IMR-90 (cell line): Measurements from ENCODE around the gene CFAP119. TPM values are rescaled to one million over a fixed set of nuclear protein-coding genes. Genes with fewer than 3 reads are reported as not detected.

Source experiments
- ATAC-seq: fragments of 200-7000 bp; cut with Tn5 transposase; 2 replicates; pipeline ENCODE4 v1.9.1; 2020; ENCODE audit warnings: low read depth, mild to moderate bottlenecking, moderate library complexity
- BruUV-seq: library from RNA; stranded (reverse); fragments of 400-500 nt; replicated peaks from 2 replicates; lab custom pipeline; 2021; lab: Mats Ljungman, UMichigan
- CTCF ChIA-PET: fragments of 300-600 bp; formaldehyde crosslinking; extraction: SDS; loops from one replicate; lab custom pipeline; 2021; ENCODE audit warnings: antibody characterized with exemption; lab: Yijun Ruan, JAX
- POLR2A ChIA-PET: fragments of 300-600 bp; sonication (Branson Sonifier 250); formaldehyde crosslinking; loops from one replicate; lab custom pipeline; 2022; ENCODE audit warnings: antibody characterized with exemption; ENCODE audit not compliant: unreplicated experiment; lab: Charles Lee
- DNase-seq: peaks from one replicate; pipeline ENCODE4 v3.0.0; 2013
- H2AFZ ChIP-seq: replicated peaks from 2 replicates; pipeline ENCODE3; 2013; ENCODE audit warnings: low read length, mild to moderate bottlenecking; ENCODE audit not compliant: poor library complexity
- H2AK5ac ChIP-seq: 2 replicates; pipeline ENCODE4 v1.6.1; 2013; ENCODE audit warnings: low read depth, low read length, inconsistent platforms
- H2AK9ac ChIP-seq: replicated peaks from 2 replicates; pipeline ENCODE3; 2013; ENCODE audit warnings: mild to moderate bottlenecking, low read depth, low read length, moderate library complexity; ENCODE audit not compliant: poor library complexity
- H2BK120ac ChIP-seq: 2 replicates; pipeline ENCODE4 v1.6.1; 2013; ENCODE audit warnings: low read depth, low read length, inconsistent platforms
- H2BK15ac ChIP-seq: 3 replicates; pipeline ENCODE4 v1.6.1; 2013; ENCODE audit warnings: low read depth, low read length, inconsistent platforms
- H2BK20ac ChIP-seq: 2 replicates; pipeline ENCODE4 v1.6.1; 2013; ENCODE audit warnings: low read depth, mild to moderate bottlenecking, inconsistent platforms, low read length, moderate library complexity
- H2BK5ac ChIP-seq: 2 replicates; pipeline ENCODE4 v1.6.1; 2013; ENCODE audit warnings: mild to moderate bottlenecking, low read depth, low read length, inconsistent platforms; ENCODE audit not compliant: poor library complexity, severe bottlenecking
- H3K14ac ChIP-seq: replicated peaks from 2 replicates; pipeline ENCODE4 v1.6.1; 2013; ENCODE audit warnings: low read depth, low read length, inconsistent platforms
- H3K18ac ChIP-seq: 2 replicates; pipeline ENCODE4 v1.6.1; 2013; ENCODE audit warnings: low read depth, low read length, control low read depth
- H3K23ac ChIP-seq: 2 replicates; pipeline ENCODE4 v1.6.1; 2013; ENCODE audit warnings: low read depth, low read length, inconsistent platforms
- H3K27ac ChIP-seq: 2 replicates; pipeline ENCODE4 v1.5.1; 2013; ENCODE audit warnings: mild to moderate bottlenecking, control low read depth, low read length; ENCODE audit not compliant: insufficient read depth
- H3K27me3 ChIP-seq: 2 replicates; pipeline ENCODE4 v1.6.1; 2013; ENCODE audit warnings: low read length; ENCODE audit not compliant: control insufficient read depth, insufficient read depth
- H3K36me3 ChIP-seq: 2 replicates; pipeline ENCODE4 v1.6.1; 2013; ENCODE audit warnings: low read length, mixed read lengths; ENCODE audit not compliant: control insufficient read depth, insufficient read depth
- H3K4ac ChIP-seq: 2 replicates; pipeline ENCODE4 v1.6.1; 2013; ENCODE audit warnings: low read depth, low read length, inconsistent platforms
- H3K4me1 ChIP-seq: 2 replicates; pipeline ENCODE4 v1.6.1; 2013; ENCODE audit warnings: low read length, mixed read lengths; ENCODE audit not compliant: control insufficient read depth, insufficient read depth
- H3K4me2 ChIP-seq: 2 replicates; pipeline ENCODE4 v1.6.1; 2013; ENCODE audit warnings: low read depth, mild to moderate bottlenecking, control low read depth, low read length, moderate library complexity
- H3K4me3 ChIP-seq: 2 replicates; pipeline ENCODE4 v1.5.1; 2013; ENCODE audit warnings: low read depth, mild to moderate bottlenecking, control low read depth, low read length, moderate library complexity; ENCODE audit not compliant: insufficient read depth
- H3K56ac ChIP-seq: 2 replicates; pipeline ENCODE4 v1.6.1; 2013; ENCODE audit warnings: low read length, inconsistent platforms; ENCODE audit not compliant: insufficient read depth; ENCODE audit errors: extremely low read depth
- H3K79me1 ChIP-seq, 2 experiments: 2 replicates each; pipeline ENCODE4 v1.6.1; 2013; ENCODE audit warnings: low read length in 2 of 2, inconsistent platforms in 1 of 2, low read depth in 1 of 2
- H3K9ac ChIP-seq: 2 replicates; pipeline ENCODE4 v1.6.1; 2013; ENCODE audit warnings: low read depth, low read length, control low read depth
- H3K9me1 ChIP-seq: 2 replicates; pipeline ENCODE4 v1.6.1; 2013; ENCODE audit warnings: low read length, inconsistent platforms; ENCODE audit not compliant: insufficient read depth
- H3K9me3 ChIP-seq: 2 replicates; pipeline ENCODE4 v1.6.1; 2013; ENCODE audit warnings: low read length; ENCODE audit not compliant: control insufficient read depth, insufficient read depth
- H4K20me1 ChIP-seq: 2 replicates; pipeline ENCODE4 v1.6.1; 2013; ENCODE audit warnings: low read length, inconsistent platforms; ENCODE audit not compliant: insufficient read depth
- H4K5ac ChIP-seq: 2 replicates; pipeline ENCODE4 v1.6.1; 2013; ENCODE audit warnings: mild to moderate bottlenecking, low read depth, low read length, control low read depth
- H4K8ac ChIP-seq, 2 experiments: 2 replicates each; pipeline ENCODE4 v1.6.1; 2013; ENCODE audit warnings: low read depth in 2 of 2, low read length in 2 of 2, control low read depth in 1 of 2, inconsistent platforms in 1 of 2
- H4K91ac ChIP-seq: 2 replicates; pipeline ENCODE4 v1.6.1; 2013; ENCODE audit warnings: low read depth, low read length, inconsistent platforms; ENCODE audit not compliant: insufficient read depth
- BHLHE40 ChIP-seq: fragments of 150-350 bp; IDR thresholded peaks from 2 replicates; pipeline ENCODE4 v1.6.1; 2016; ENCODE audit warnings: mild to moderate bottlenecking, low read depth, low read length
- CEBPB ChIP-seq: IDR thresholded peaks from 2 replicates; pipeline ENCODE4 v1.6.1; 2012; ENCODE audit warnings: low read depth, low read length, improper control_type of control experiment
- CHD1 ChIP-seq: IDR thresholded peaks from 2 replicates; pipeline ENCODE4 v1.6.1; 2012; ENCODE audit warnings: low read depth, low read length, improper control_type of control experiment
- FOS ChIP-seq: fragments of 150-350 bp; IDR thresholded peaks from 2 replicates; pipeline ENCODE4 v1.6.1; 2016; ENCODE audit warnings: low read depth, low read length
- MAFK ChIP-seq: IDR thresholded peaks from 2 replicates; pipeline ENCODE4 v1.6.1; 2012; ENCODE audit warnings: low read depth, low read length, improper control_type of control experiment
- MAZ ChIP-seq: IDR thresholded peaks from 2 replicates; pipeline ENCODE4 v1.6.1; 2012; ENCODE audit warnings: low read depth, mild to moderate bottlenecking, low read length, improper control_type of control experiment, moderate library complexity, borderline replicate concordance
- MXI1 ChIP-seq: IDR thresholded peaks from 2 replicates; pipeline ENCODE4 v1.6.1; 2012; ENCODE audit warnings: low read depth, mild to moderate bottlenecking, low read length, moderate library complexity, borderline replicate concordance
- NFE2L2 ChIP-seq: fragments of 150-350 bp; IDR thresholded peaks from 2 replicates; pipeline ENCODE4 v1.6.1; 2016; ENCODE audit warnings: low read depth, mild to moderate bottlenecking, low read length
- POLR2A ChIP-seq: IDR thresholded peaks from 2 replicates; pipeline ENCODE4 v1.6.1; 2012; ENCODE audit warnings: mild to moderate bottlenecking, low read depth, low read length
- RAD21 ChIP-seq: IDR thresholded peaks from 2 replicates; pipeline ENCODE4 v1.6.1; 2012; ENCODE audit warnings: low read length, improper control_type of control experiment
- RCOR1 ChIP-seq: IDR thresholded peaks from 2 replicates; pipeline ENCODE4 v1.6.1; 2012; ENCODE audit warnings: mild to moderate bottlenecking, low read length, improper control_type of control experiment; ENCODE audit not compliant: insufficient replicate concordance
- RFX5 ChIP-seq: IDR thresholded peaks from 2 replicates; pipeline ENCODE4 v1.8.0; 2012; ENCODE audit warnings: low read depth, mild to moderate bottlenecking, low read length, moderate library complexity
- SMC3 ChIP-seq: fragments of 150-350 bp; IDR thresholded peaks from 2 replicates; pipeline ENCODE4 v1.6.1; 2016; ENCODE audit warnings: low read depth, mild to moderate bottlenecking, antibody characterized with exemption, low read length, moderate library complexity
- USF2 ChIP-seq: fragments of 150-350 bp; IDR thresholded peaks from 2 replicates; pipeline ENCODE4 v1.6.1; 2017; ENCODE audit warnings: mild to moderate bottlenecking, antibody characterized with exemption, low read length, low read depth
- WGBS, 2 experiments: methylation state at CpG; one replicate each; pipeline versions ENCODE4 v1.1.5 to v1.1.7; 2013; ENCODE audit warnings: missing lambda C conversion rate in 2 of 2; ENCODE audit not compliant: insufficient read length in 1 of 2; ENCODE audit errors: extremely low coverage in 2 of 2; 5-methylcytosine and 5-hydroxymethylcytosine counted together
- dilution Hi-C: fragments of 300-500 bp; cut with HindIII; formaldehyde crosslinking; loops from one replicate; pipeline ENCODE4 v1.14.3; 2018; ENCODE audit warnings: low sequenced_read_pairs; ENCODE audit not compliant: unreplicated experiment
- in situ Hi-C: fragments of 300-500 bp; cut with MboI; formaldehyde crosslinking; loops from 3 replicates; pipeline ENCODE4 v1.14.3; 2019; ENCODE audit warnings: low sequenced_read_pairs, inconsistent platforms, mixed read lengths
- intact Hi-C: fragments of 100-400 bp; cut with micrococcal nuclease; formaldehyde crosslinking; loops from 2 replicates; pipeline ENCODE4 v1.10.0; 2022
- polyA plus RNA-seq, 3 experiments: library from polyadenylated mRNA; depleted of rRNA; stranded (reverse); fragments of >200 nt; gene quantifications; 2 replicates each; pipeline ENCODE4 v1.2.3, GENCODE V29; 2012; ENCODE audit warnings: low replicate concordance in 1 of 3
- total RNA-seq: library from RNA; depleted of rRNA; stranded (reverse); fragments of >200 nt; gene quantifications from 2 replicates; pipeline ENCODE4 v1.2.3, GENCODE V29; 2012
- TF ChIP-seq, protein P1 (sequence below): conservative IDR thresholded peaks from 2 replicates; pipeline ENCODE4 v1.5.1; 2012; ENCODE audit warnings: mild to moderate bottlenecking, low read depth, low read length, improper control_type of control experiment
- TF ChIP-seq, protein P2 (sequence below): fragments of 150-350 bp; IDR thresholded peaks from 2 replicates; pipeline ENCODE4 v1.6.1; 2016; ENCODE audit warnings: low read depth, mild to moderate bottlenecking, low read length, moderate library complexity, borderline replicate concordance

Gene CFAP119
- total and polyA plus RNA-seq, 2 of the 4 experiments (the other 2 are of a cell fraction) = 0.90 to 7.6 TPM

- H3K9ac ChIP-seq = peak overlapping the region; percentile 84
- H2BK5ac ChIP-seq = peak overlapping the region; percentile 70
- H3K56ac ChIP-seq = peak overlapping the region; percentile 64
- H3K27me3 ChIP-seq = no peaks in the 10 kb centered on the region
- peaks cover 8% of the 10 kb centered on the region for H3K4me1 ChIP-seq
- peaks cover 8 to 15% of the 10 kb centered on the region in 2 experiments; a peak in 3 of 4 replicates for H3K79me1 ChIP-seq
- peak overlapping the region; percentile 80 for H3K27ac ChIP-seq
- H3K9me3 ChIP-seq = no peaks in the 10 kb centered on the region
- BruUV-seq = no TSS peak
- H2BK15ac ChIP-seq = peak overlapping the region; percentile 46; the same call in 1 of the 3 replicates
- 40% methylated on average over 1 of the region's 8 CpGs; no CpG with 5 or more reads in 1 of the 2 experiments for WGBS, 2 experiments
- H4K20me1 ChIP-seq = no peaks in the 10 kb centered on the region
- H3K4me3 ChIP-seq = peak overlapping the region; percentile 76
- intact Hi-C loops (loop anchor here (1.0 to 2.0 kb wide), 2 partner anchors 18 to 70 kb away; partner anchors contain the start of gene ZNF629), dilution Hi-C loops (no loop called here), in situ Hi-C loops (no loop called here)
- H3K9me1 ChIP-seq = peaks cover 8% of the 10 kb centered on the region; the same call in 1 of the 2 replicates
- ATAC-seq (peak; percentile 15), DNase-seq (no peak)
- peak overlapping the region; percentile 92 for H3K23ac ChIP-seq
- peak overlapping the region; percentile 99 for H3K4me2 ChIP-seq
- peak overlapping the region; percentile 93 for H3K4ac ChIP-seq
- H3K18ac ChIP-seq = peak overlapping the region; percentile 91
- peak overlapping the region; percentile 99 to 100 for H4K8ac ChIP-seq
- H3K36me3 ChIP-seq = no peaks in the 10 kb centered on the region
- no peak overlapping the region for H2BK20ac ChIP-seq
- H4K5ac ChIP-seq = peak overlapping the region; percentile 100
- peak overlapping the region; percentile 97 for H3K14ac ChIP-seq
- ChIA-PET CTCF (interaction anchor here (0.5 to 1.4 kb wide), 4 partner anchors 11 to 104 kb away, joined by 3 to 9 read pairs (median 4); no protein-coding TSS in a partner anchor), POLR2A (interaction anchor here (0.7 to 2.1 kb wide), 4 partner anchors 9 to 70 kb away, joined by 3 to 13 read pairs (median 8); partner anchors contain the start of gene ZNF629)
- H2AK9ac ChIP-seq = peak overlapping the region; percentile 53
- TF ChIP-seq FOS (no peak), NFE2L2 (no peak), CHD1 (no peak), MAFK (no peak), RCOR1 (no peak), USF2 (no peak), BHLHE40 (no peak), CEBPB (no peak), MAZ (no peak), SMC3 (no peak), RAD21 (no peak), MXI1 (no peak), POLR2A (no peak), RFX5 (no peak)
- TF ChIP-seq, protein P1, sequence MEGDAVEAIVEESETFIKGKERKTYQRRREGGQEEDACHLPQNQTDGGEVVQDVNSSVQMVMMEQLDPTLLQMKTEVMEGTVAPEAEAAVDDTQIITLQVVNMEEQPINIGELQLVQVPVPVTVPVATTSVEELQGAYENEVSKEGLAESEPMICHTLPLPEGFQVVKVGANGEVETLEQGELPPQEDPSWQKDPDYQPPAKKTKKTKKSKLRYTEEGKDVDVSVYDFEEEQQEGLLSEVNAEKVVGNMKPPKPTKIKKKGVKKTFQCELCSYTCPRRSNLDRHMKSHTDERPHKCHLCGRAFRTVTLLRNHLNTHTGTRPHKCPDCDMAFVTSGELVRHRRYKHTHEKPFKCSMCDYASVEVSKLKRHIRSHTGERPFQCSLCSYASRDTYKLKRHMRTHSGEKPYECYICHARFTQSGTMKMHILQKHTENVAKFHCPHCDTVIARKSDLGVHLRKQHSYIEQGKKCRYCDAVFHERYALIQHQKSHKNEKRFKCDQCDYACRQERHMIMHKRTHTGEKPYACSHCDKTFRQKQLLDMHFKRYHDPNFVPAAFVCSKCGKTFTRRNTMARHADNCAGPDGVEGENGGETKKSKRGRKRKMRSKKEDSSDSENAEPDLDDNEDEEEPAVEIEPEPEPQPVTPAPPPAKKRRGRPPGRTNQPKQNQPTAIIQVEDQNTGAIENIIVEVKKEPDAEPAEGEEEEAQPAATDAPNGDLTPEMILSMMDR = no peak
- TF ChIP-seq, protein P2, sequence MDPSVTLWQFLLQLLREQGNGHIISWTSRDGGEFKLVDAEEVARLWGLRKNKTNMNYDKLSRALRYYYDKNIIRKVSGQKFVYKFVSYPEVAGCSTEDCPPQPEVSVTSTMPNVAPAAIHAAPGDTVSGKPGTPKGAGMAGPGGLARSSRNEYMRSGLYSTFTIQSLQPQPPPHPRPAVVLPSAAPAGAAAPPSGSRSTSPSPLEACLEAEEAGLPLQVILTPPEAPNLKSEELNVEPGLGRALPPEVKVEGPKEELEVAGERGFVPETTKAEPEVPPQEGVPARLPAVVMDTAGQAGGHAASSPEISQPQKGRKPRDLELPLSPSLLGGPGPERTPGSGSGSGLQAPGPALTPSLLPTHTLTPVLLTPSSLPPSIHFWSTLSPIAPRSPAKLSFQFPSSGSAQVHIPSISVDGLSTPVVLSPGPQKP = no peak
- H4K91ac ChIP-seq = peak overlapping the region; percentile 92
- H2AFZ ChIP-seq = peak overlapping the region; percentile 96
- H2BK120ac ChIP-seq = peak overlapping the region; percentile 79
- H2AK5ac ChIP-seq = peak overlapping the region; percentile 12; the same call in 1 of the 2 replicates
Measured at GRCh38 chr16:30805056-30805369, 43.2 kb upstream of the CFAP119 start.
